Measurements from ENCODE around the gene SOBP.

DNA sequence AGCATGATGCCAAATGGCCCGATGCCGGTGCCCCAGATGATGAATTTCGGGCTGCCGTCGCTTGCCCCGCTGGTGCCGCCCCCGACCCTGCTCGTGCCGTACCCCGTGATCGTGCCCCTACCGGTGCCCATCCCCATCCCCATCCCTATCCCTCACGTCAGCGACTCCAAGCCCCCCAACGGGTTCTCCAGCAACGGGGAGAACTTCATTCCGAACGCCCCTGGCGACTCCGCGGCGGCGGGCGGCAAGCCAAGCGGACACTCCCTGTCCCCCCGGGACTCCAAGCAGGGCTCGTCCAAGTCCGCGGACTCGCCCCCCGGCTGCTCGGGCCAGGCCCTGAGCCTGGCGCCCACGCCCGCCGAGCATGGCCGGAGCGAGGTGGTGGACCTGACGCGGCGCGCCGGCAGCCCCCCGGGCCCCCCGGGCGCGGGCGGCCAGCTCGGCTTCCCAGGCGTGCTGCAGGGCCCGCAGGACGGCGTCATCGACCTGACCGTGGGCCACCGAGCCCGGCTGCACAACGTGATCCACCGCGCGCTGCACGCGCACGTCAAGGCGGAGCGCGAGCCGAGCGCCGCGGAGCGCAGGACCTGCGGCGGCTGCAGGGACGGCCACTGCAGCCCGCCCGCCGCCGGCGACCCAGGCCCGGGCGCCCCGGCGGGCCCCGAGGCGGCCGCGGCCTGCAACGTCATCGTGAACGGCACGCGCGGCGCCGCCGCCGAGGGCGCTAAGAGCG lies 144.6 kb downstream of the SOBP start:
- TF ChIP-seq POLR2A (IDR thresholded peaks at IDR 0.05) (no peak), POLR2AphosphoS5 (IDR thresholded peaks at IDR 0.05) (no peak)
- TF ChIP-seq, protein P1, sequence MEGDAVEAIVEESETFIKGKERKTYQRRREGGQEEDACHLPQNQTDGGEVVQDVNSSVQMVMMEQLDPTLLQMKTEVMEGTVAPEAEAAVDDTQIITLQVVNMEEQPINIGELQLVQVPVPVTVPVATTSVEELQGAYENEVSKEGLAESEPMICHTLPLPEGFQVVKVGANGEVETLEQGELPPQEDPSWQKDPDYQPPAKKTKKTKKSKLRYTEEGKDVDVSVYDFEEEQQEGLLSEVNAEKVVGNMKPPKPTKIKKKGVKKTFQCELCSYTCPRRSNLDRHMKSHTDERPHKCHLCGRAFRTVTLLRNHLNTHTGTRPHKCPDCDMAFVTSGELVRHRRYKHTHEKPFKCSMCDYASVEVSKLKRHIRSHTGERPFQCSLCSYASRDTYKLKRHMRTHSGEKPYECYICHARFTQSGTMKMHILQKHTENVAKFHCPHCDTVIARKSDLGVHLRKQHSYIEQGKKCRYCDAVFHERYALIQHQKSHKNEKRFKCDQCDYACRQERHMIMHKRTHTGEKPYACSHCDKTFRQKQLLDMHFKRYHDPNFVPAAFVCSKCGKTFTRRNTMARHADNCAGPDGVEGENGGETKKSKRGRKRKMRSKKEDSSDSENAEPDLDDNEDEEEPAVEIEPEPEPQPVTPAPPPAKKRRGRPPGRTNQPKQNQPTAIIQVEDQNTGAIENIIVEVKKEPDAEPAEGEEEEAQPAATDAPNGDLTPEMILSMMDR (IDR thresholded peaks at IDR 0.05) = no peak
